ENCODE measurements around the gene DCBLD1. TPM values are rescaled to one million over a fixed set of nuclear protein-coding genes. Genes with fewer than 3 reads are reported as not detected.
A peak's percentile ranks its signal among the peaks of the same experiment; 100 is the strongest.

Gene DCBLD1
- total and polyA plus RNA-seq, 2 donors (not counting 3 experiments of a cell fraction or from before 2014, with no cell fraction given) = 30.2 to 44.3 TPM

DNA sequence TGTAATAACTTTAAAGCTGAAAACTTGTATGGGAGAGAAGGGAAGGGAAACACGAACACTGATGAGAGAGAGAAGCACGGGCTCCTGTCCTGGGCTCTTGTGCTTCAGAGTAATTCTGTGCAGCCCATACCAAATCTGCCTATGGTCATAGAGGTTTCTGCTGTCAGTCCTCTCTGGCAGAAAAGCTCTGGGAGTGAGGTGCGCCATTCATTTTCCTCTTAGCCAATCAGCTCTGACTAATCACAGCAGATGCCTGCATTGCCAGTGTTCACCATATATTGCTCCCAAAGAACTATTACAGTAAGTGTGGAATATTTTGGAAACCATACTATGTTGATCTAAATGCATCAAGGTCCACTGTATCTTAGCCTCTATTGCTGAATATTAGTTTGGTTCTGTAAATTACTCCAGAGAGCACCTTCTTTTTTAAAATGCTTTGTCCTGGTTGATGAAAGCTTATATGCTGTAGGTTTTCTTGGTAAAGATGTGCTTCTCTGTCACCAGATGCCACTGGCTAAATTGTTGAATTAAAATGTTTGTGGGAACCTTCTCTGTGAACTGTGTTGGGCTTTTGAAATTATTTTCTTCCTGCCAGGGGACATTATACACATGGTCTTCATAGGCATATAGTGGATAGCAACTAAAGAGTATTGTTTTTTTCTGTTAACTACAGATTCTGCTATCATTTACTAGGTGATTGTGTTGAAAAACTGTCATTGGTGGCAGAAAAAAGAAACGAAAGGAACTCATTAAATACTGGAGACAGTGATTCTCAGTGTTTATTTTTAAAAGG is 38.3 kb downstream of the DCBLD1 start:
- H3K9me1 ChIP-seq (replicated peaks; ENCODE audit: control insufficient read depth, extremely low read depth, insufficient read depth, low read length) = no peaks in the 10 kb centered on the region
- H4K20me1 ChIP-seq (replicated peaks; ENCODE audit: control insufficient read depth, extremely low read depth, insufficient read depth, low read length) = no peaks in the 10 kb centered on the region
- H3K27me3 ChIP-seq (ENCODE audit: control insufficient read depth in 2 of 2, insufficient read depth in 2 of 2, low read length in 2 of 2) = no peaks in the 10 kb centered on the region
- H2AFZ ChIP-seq (ENCODE audit: low read depth, low read length) = no peak overlapping the region
- H3K36me3 ChIP-seq (ENCODE audit: control insufficient read depth in 2 of 2, extremely low read depth in 1 of 2, insufficient read depth in 2 of 2, low read length in 2 of 2) = peaks cover 6 to 7% of the 10 kb centered on the region in 2 experiments
- dilution Hi-C loops (cut with MboI; ENCODE audit: extremely low pct_ligation_motif_present, low sequenced_read_pairs) = no loop called here
- no peak overlapping the region for H3K4me3 ChIP-seq (replicated peaks in 1 of 3; ENCODE audit: insufficient read depth in 1 of 3, low read depth in 1 of 3, low read length in 3 of 3)
- BruUV-seq (replicated peaks) = no TSS peak
- DNase-seq (ENCODE audit: low read depth, low spot score) (peak; percentile 10), FAIRE-seq (peak; percentile 40)
- ChIA-PET POLR2A (no interaction called here), CTCF (interaction anchor here (0.9 to 1.4 kb wide), 5 partner anchors 8 to 71 kb away, joined by 3 to 5 read pairs (median 3); no protein-coding TSS in a partner anchor)
- TF ChIP-seq MYC (IDR thresholded peaks at IDR 0.05; ENCODE audit: low read depth, low read length) = no peak
- no peak for TF ChIP-seq JUN (IDR thresholded peaks at IDR 0.05; ENCODE audit: borderline replicate concordance, insufficient read depth, insufficient read length, low read depth)
- TF ChIP-seq FOS (IDR thresholded peaks at IDR 0.05; ENCODE audit: borderline replicate concordance, insufficient read depth, low read length) = no peak
- no peak for TF ChIP-seq GATA2 (IDR thresholded peaks at IDR 0.05; ENCODE audit: insufficient read depth, insufficient read length, low read depth, low read length)
- TF ChIP-seq EZH2 (IDR thresholded peaks at IDR 0.05; ENCODE audit: borderline replicate concordance, low read depth, low read length, severe bottlenecking) = no peak
- TF ChIP-seq, protein P1, sequence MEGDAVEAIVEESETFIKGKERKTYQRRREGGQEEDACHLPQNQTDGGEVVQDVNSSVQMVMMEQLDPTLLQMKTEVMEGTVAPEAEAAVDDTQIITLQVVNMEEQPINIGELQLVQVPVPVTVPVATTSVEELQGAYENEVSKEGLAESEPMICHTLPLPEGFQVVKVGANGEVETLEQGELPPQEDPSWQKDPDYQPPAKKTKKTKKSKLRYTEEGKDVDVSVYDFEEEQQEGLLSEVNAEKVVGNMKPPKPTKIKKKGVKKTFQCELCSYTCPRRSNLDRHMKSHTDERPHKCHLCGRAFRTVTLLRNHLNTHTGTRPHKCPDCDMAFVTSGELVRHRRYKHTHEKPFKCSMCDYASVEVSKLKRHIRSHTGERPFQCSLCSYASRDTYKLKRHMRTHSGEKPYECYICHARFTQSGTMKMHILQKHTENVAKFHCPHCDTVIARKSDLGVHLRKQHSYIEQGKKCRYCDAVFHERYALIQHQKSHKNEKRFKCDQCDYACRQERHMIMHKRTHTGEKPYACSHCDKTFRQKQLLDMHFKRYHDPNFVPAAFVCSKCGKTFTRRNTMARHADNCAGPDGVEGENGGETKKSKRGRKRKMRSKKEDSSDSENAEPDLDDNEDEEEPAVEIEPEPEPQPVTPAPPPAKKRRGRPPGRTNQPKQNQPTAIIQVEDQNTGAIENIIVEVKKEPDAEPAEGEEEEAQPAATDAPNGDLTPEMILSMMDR (IDR thresholded peaks at IDR 0.05; ENCODE audit: extremely low read depth in 1 of 2, insufficient read depth in 1 of 2, low read depth in 1 of 2, low read length in 2 of 2) = no peak
- TF ChIP-seq, protein P2, sequence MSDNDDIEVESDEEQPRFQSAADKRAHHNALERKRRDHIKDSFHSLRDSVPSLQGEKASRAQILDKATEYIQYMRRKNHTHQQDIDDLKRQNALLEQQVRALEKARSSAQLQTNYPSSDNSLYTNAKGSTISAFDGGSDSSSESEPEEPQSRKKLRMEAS (IDR thresholded peaks at IDR 0.05; ENCODE audit: insufficient read depth, insufficient read length) = no peak
- TF ChIP-seq POLR2A (IDR thresholded peaks at IDR 0.05; ENCODE audit: low read depth, low read length) = no peak
- TF ChIP-seq POLR2AphosphoS5 (IDR thresholded peaks at IDR 0.05; ENCODE audit: insufficient read depth, low read depth, low read length) = no peak
- peaks cover 36% of the 10 kb centered on the region for H3K79me2 ChIP-seq (ENCODE audit: control insufficient read depth, insufficient read depth, low read length)
- intact Hi-C loops (cut with micrococcal nuclease) = loop anchor here (1.0 to 2.0 kb wide), 2 partner anchors 22 to 38 kb away; partner anchors contain the start of gene DCBLD1
- no peaks in the 10 kb centered on the region for H3K9me3 ChIP-seq (replicated peaks; ENCODE audit: control insufficient read depth, insufficient read depth, low read length)
- H3K9ac ChIP-seq (replicated peaks; ENCODE audit: extremely low read depth, insufficient read depth, low read length) = no peak overlapping the region
- no peak overlapping the region for H3K4me2 ChIP-seq (ENCODE audit: insufficient read depth, low read length)
- peaks cover 22% of the 10 kb centered on the region for H3K4me1 ChIP-seq (ENCODE audit: control insufficient read depth, extremely low read depth, insufficient read depth, low read length)
- no peak overlapping the region for H3K27ac ChIP-seq (ENCODE audit: insufficient read depth, low read depth, low read length)

Data from endothelial cell of umbilical vein (primary cell).